ENCODE data around the gene PLAC8.
A peak's percentile ranks its signal among the peaks of the same experiment; 100 is the strongest.
"Not testable (repeated sequence)": the region's sequence is repeated elsewhere in the genome, so short reads cannot be mapped to it uniquely, and the experiment has no call there.

Gene PLAC8

GRCh38 chr4:83112231-83112630 is 2.3 kb downstream of the PLAC8 start:
- no peak for DNase-seq (ENCODE audit: low read depth)

DNA sequence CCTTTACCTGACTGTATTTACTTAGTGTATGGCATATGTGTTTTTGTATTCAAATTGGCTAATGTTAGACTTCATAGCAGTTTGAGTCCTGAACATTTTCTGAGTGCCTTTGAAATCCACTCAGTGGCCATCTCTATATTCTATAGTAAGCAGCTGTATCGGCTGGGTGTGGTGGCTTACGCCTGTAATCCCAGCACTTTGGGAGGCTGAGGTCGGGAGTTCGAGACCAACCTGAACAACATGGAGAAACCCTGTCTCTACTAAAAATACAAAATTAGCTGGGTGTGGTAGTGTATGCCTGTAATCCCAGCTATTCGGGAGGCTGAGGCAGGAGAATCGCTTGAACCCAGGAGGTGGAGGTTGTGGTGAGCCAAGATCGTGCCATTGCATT is 2.8 kb downstream of the PLAC8 start:
- not testable (repeated sequence) for DNase-seq (ENCODE audit: low read depth)

DNA sequence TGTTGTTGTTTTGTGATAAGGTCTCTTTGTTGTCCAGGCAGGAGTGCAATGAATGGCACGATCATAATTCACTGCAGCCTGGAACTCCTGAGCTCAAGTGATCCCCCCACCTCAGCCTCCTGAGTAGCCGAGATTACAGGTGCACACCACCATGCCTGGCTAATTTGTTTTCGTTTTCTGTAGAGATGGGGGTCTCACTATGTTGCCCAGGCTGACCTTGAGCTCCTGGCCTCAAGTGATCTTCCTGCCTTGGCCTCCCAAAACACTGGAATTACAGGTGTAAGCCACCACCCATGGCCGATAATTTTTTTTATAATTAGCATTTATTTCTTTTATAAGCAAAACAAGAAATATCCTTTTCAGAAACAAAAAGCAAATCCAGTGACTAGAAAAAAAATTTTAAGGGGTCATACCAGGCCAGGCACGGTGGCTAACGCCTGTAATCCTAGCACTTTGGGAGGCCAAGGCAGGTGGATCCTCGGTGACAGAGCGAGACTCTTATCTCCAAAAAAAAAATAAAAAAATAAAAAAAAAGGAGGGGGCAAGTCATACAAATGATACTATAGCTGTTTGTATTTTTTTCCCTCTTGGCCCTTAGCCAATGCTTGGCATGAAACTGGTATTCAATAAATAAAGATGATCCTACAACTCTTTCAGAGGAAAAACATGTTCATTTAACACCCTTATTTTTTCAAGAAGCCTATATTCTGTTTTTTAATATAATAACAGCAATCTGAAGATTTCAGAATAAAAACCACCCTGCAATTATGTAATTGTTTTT is 3.4 kb downstream of the PLAC8 start:
- no peak for DNase-seq (ENCODE audit: low read depth)

DNA sequence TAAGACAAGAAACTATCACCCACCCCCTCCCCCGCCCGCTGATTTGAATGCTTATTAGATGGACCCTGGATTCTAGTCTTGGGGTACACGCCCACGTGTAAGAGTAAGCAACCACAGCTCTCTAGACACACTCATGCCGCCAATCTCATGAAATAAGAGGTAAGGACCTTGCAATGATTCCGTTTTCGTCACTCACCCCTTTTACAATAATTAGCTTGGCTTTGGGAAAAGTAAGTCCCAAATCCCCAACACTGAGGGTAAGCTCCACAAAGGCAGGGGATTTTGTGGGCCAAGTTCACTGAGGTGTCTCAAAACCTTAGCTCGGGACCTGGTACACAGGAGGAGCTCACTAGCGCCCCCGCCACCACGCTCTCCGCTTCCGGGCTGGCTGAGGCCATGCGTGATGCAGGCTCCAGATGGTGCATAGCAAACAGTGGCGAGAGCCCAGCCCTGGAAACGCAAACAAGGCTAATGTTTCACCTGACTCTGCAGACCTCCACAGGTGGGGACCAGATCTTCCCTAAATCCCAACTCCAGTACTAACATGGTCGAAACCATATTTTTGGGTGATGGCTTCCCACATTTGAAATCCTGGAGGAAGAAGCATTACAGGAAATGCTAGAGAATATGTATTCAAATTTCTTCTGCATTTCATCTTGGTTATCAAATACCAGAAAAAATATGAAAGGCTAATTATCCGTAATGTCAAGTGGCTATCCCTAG is 4.1 kb downstream of the PLAC8 start:
- peak; percentile 75 for DNase-seq (ENCODE audit: low read depth)

DNA sequence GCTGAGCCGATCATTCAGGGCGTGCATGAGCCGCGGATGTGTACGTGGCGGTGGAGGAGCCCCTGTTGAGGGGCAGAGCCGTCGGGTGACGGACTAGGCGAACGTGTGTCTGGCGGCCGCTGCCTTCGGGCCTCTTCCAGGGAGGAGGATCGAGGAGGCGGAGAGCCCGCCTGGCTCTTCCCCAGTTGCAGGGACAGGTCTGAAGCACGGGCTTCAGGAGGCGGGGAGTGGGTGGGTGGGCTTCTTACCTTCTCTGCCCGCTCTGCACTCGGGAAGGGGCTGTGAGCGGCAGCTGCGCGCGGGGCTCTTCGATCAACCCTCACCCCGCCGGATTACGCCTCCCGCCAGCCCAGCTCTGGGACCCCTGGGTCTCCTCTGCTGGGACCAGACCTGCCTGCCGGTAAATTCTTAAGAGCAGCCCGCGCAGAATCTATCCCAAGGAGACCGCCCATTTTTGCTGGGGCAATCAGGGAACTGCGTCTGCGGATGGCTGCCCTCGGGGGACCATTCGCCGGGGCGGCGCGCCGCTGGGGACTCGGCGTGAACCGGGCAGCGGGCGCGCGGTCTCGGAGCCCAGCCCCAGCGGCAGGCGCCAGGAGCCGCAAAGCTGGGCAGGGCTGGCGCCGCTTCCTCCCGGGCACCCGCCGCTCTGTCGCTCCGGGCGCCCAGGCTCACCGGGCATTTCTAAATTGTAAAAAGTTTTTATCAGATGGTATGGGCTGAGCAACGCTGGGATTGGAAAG is 4.9 kb downstream of the PLAC8 start:
- no peak for DNase-seq (ENCODE audit: low read depth)

DNA sequence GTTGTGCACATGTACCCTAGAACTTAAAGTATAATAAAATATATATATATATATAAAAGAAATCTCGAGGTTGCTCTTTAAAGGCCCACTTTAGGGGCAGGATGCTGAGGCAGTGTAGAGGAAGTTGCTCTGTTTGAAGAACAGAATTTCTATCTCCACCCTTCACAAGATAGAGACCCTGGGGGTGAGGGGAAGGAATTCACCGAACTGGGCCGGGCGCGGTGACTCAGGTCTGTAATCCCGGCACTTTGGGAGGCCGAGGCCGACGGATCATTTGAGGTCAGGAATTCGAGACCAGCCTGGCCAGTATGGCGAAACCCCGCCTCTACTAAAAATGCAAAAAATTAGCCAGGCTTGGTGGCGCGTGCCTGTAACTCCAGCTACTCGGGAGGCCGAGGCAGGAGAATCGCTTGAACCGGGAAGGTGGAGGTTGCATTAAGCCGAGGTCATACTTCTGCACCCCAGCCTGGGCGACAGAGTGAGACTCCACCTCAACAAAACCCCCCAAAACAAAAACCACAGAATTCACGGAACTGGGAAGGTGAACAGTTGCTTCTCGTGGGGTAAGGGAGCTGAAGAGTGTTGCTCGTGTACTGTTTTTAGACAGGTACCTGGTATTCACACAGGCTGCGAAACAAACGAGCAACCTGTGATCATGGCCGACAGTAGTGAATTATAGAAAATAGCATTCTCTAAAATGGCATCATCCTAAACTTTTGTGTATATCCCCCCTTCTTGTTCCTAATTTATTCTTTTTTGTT is 6.2 kb downstream of the PLAC8 start:
- no peak for DNase-seq (ENCODE audit: low read depth)

- no peak for DNase-seq (ENCODE audit: low read depth)
Observed at GRCh38 chr4:83107631-83108030, 6.9 kb downstream of the PLAC8 start.

DNA sequence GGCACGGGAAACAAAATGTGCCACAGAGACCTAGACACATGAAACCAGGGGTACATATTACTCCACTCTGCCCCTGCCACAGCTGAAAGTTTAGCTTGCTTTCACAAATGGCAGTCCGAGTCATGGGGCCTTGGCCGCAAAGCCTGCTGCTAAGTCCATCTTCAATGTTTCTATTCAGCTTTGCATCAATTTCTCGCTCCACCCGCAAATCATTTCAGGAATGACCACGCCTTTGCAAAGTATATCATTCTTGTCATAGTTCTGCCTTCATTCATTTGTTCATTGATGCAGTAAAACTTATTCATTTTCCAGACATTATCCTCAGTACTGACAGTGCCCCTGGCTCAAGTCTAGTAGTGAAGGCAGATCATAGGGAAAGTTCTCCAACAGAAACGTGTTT is 9.5 kb downstream of the PLAC8 start:
- DNase-seq (ENCODE audit: low read depth): no peak

DNA sequence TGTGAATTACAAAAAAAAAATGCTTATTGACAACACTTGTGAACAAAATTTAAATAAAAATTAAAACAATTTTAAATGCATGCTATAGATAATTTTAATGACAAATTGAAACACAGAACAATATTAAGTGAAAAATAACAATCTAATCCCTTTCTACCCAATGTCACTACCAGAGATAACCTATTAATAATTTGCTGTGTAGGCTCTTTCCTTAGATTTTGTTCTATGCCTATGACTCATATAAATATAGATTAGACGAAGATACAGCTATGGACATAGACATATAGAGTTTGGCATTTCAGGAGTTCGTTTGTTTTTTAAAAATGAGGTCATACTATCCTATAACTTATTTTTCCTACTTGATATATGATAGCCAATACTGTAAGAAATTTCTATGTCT is 18.1 kb downstream of the PLAC8 start:
- no peak for DNase-seq (ENCODE audit: low read depth)

GRCh38 chr4:83093060-83093640 is 21.4 kb downstream of the PLAC8 start:
- DNase-seq (ENCODE audit: low read depth): no peak

DNA sequence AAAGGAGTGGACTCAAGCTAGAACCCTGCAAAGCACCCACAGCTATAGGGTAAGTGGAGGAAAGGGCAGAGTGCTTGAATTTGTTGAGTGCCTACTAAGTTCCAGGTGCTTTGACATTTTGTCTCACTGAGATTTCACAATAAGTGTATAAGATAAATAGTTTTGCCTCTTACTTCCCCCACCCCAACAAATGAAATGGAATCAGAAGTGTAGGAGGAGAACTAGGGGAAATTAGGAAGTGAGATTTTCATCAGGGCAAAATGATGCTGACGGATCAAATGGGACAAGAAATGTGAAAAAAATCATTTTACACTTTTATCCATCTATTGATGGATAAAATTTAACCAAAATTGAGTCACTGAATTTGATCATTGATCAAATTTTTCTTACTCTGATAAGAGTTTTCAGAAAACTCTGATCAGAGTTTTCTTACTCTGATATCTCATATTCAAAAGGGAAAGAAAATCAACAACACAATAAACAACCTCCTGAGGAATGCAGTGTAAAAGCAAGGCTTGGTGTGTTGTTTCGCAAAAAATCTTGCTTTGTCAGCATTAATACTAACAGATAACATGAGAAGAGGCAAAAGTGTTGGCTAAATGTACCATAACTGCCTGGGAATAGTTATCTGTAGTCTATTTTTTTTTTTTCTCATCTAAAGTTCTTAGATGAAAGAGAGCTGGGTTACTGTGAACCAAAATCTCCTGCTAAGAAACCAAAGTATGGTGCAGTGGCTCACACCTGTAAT is 24.9 kb downstream of the PLAC8 start:
- DNase-seq (ENCODE audit: low read depth): no peak

- not testable (repeated sequence) for DNase-seq (ENCODE audit: low read depth)
Observed at GRCh38 chr4:83084956-83085355, 29.6 kb downstream of the PLAC8 start.

DNA sequence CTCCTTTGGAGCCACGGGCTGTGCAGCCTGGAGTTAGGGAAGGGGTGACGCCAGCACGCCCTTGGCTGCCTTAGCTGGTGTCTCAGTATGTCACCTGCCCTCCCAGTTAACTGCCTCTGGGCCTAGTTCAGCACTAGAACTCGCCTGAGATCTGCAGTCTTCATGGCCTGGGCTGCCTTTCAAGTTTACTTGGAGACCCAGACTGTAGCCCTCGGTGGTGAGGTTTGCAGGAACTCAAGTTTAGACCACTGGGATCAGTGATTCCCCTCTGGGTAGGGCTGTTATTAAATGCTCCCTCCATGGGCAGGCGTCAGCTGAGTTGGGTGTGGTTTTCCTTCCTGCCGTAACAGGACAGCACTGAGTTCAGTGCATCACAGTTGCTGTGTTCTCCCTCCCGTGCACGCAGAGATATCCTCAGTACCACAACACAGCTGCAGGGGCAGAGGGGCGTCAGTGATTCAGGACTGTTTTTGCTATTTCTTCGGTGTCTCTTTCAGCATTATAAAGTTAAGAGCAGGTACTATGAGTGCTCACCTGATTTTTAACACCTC is 30.5 kb downstream of the PLAC8 start:
- DNase-seq (ENCODE audit: low read depth): no peak

- no peak for DNase-seq (ENCODE audit: low read depth)
Observed at GRCh38 chr4:83082777-83083176, 31.8 kb downstream of the PLAC8 start.

DNA sequence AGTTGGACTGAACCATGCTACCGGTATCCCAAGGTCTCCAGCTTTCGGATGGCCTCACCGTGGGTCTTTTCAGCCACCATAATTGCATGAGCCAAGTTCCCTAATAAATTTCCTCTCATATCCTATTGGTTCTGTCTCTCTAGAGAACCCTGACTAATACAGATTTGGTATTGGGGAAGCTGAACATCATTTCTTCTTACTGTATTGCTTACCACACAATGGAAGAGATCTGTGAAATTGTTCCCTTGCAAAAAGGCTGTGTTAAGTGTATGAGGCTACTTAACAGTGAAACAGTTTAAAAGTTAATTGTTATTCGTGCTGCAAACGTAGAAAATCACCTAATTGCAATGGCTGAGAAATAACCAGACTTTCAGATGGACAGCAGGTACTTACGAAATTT is 34.0 kb downstream of the PLAC8 start:
- DNase-seq (ENCODE audit: low read depth): no peak

GRCh38 chr4:83075311-83076095 is 39.0 kb downstream of the PLAC8 start:
- DNase-seq (ENCODE audit: low read depth): no peak

GRCh38 chr4:83074783-83075182 is 39.7 kb downstream of the PLAC8 start:
- not testable (repeated sequence) for DNase-seq (ENCODE audit: low read depth)

DNA sequence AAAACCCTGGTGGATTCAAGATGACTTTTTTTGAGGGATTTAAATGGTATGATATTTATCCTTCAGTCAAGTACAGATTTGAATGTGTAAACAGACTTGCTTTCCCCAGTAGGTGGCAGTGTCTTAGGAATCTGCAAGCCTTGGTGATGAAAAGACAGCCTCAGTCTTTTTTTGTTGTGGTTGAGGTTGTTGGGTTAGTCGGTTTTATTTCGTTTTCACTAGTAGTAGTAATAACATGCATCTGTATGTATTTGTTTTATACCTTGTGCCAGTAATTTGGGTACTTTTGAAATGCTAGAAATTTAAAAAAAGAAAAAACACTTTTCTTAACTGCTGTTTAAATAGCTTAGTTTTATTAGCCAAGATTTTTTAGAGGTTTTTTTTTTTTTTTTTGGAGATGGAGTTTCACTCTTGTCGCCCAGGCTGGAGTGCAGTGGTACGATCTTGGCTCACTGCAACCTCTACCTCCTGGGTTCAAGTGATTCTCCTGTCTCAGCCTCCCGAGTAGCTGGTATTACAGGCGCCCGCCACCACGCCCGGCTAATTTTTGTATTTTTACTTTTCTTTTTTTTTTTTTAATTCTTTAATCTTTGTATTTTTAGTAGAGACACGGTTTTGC is 40.3 kb downstream of the PLAC8 start:
- no peak for DNase-seq (ENCODE audit: low read depth)

DNA sequence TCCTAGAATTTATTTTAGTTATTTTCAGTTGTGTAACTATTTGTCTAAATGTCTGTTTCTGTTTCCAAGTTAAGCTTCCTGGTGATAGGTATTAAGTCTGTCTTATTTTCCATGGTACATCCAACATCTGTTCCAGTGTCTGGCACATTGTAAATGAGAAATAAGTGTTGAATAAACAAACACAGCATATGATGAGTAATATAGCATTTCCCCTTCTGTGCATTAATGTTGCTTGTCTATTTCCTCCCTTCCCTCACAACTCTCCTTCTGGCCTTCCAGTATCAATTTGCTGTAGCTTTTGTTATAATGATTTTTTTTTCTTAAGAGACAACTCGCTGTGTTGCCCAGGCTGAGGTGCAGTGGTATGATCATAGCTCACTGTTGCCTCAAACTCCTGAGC is 43.4 kb downstream of the PLAC8 start:
- no peak for DNase-seq (ENCODE audit: low read depth)
